A549 treated with CORT108297 at 1 μM for 4 hours (cell line): ENCODE results near the gene FMNL2. TPM values are rescaled to one million over a fixed set of nuclear protein-coding genes. Genes with fewer than 3 reads are reported as not detected.

Experiments used
- total RNA-seq: library from RNA; stranded (reverse); fragments of 200-300 nt; extraction: Qiagen RNA extraction; gene quantifications from 5 replicates; pipeline ENCODE4 v1.2.3, GENCODE V29; 2022

FMNL2 gene
- 26.0 to 34.8 TPM (median 32.0 TPM) in 5 replicates for total RNA-seq

DNA sequence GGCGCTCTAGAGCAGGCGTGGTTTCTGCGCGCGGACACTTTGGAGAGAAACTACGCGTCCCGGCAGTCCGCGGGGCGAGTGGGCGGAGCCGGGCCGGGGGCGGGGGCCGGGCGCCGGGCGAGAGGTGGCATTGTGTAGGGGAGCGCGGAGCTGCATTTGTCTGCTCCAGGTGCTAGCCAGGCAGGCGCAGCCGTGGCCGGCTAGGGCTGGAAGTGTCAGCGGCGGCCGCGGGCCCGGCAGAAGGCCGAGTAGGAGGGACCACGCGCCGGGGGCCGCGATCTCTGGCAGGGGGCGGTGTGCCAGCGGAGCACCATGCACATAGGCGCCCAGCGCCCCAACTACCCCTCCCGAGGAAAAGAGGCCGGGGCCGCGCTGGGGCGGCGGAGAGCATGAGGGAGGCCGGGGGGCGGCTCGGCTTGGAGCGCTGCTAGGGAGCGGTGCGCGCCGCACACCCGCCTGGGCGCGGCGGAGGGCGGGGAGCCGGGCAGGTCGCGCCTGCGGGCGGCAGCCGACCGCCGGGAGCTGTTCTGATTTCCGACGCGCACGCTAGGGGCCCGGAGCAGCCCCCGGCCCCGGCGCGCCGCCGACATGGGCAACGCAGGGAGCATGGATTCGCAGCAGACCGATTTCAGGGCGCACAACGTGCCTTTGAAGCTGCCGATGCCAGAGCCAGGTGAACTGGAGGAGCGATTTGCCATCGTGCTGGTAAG is at the start of gene FMNL2:
FMNL2 (plus strand) TSS at position 159 of the 710 bp plus-strand sequence.

Other genes starting within 250 kb of the FMNL2 start
- gene CACNB4, start 236.1 kb upstream of the FMNL2 start, total RNA-seq: 0.07 to 0.20 TPM (median 0.13 TPM) in 5 replicates
- 7.7 to 12.0 TPM (median 9.0 TPM) in 5 replicates for gene STAM2, start 159.4 kb upstream of the FMNL2 start, total RNA-seq